CD4-positive, alpha-beta T cell (primary cell): ENCODE measurements around the gene BRME1. TPM values are rescaled to one million over a fixed set of nuclear protein-coding genes. Genes with fewer than 3 reads are reported as not detected.

Source experiments
- ATAC-seq: fragments of 200-7000 bp; cut with Tn5 transposase; one replicate; pipeline ENCODE4 v1.10.0; 2022; ENCODE audit warnings: mild to moderate bottlenecking; ENCODE audit not compliant: poor library complexity
- CTCF ChIA-PET: fragments of 350-600 bp; sonication (Branson Sonifier 250); formaldehyde crosslinking; loops from one replicate; lab custom pipeline; 2021; ENCODE audit warnings: antibody characterized with exemption, inconsistent platforms; lab: Charles Lee
- POLR2A ChIA-PET: fragments of 350-600 bp; sonication (Branson Sonifier 250); formaldehyde crosslinking; loops from one replicate; lab custom pipeline; 2021; ENCODE audit warnings: antibody characterized with exemption, inconsistent platforms; lab: Charles Lee
- DNase-seq, 14 experiments: peaks; one replicate each; pipeline ENCODE4 v3.0.0-alpha.2; 2013 to 2020; ENCODE audit warnings: mixed read lengths in 2 of 14
- H3K27ac ChIP-seq, 2 donors: one replicate each; pipeline versions ENCODE4 v1.5.1 to v1.7.0; 2013; ENCODE audit warnings: low read length in 2 of 2, low read depth in 1 of 2, mild to moderate bottlenecking in 1 of 2
- H3K27me3 ChIP-seq, 2 experiments: 1 replicate in 1 of 2; 2 replicates in 1 of 2; pipeline versions ENCODE4 v1.6.1 to v1.7.0; 2013; ENCODE audit warnings: low read length in 2 of 2, control low read depth in 1 of 2, mild to moderate bottlenecking in 1 of 2, moderate library complexity in 1 of 2; ENCODE audit not compliant: insufficient read depth in 2 of 2, control insufficient read depth in 1 of 2
- H3K36me3 ChIP-seq: one replicate; pipeline ENCODE4 v1.6.1; 2013; ENCODE audit warnings: low read length, control low read depth; ENCODE audit not compliant: insufficient read depth
- H3K4me1 ChIP-seq: one replicate; pipeline ENCODE4 v1.6.1; 2013; ENCODE audit warnings: low read length, control low read depth; ENCODE audit not compliant: insufficient read depth
- H3K4me3 ChIP-seq: one replicate; pipeline ENCODE4 v1.5.1; 2013; ENCODE audit warnings: mild to moderate bottlenecking, low read length, moderate library complexity
- H3K9me3 ChIP-seq, 2 experiments: 1 replicate in 1 of 2; 2 replicates in 1 of 2; pipeline versions ENCODE4 v1.6.1 to v1.7.0; 2013; ENCODE audit warnings: low read length in 2 of 2, mild to moderate bottlenecking in 2 of 2, control low read depth in 1 of 2, moderate library complexity in 1 of 2; ENCODE audit not compliant: control insufficient read depth in 1 of 2, insufficient read depth in 1 of 2
- H3K27ac Mint-ChIP-seq: one replicate; pipeline ENCODE4 v1.8.0; 2020; ENCODE audit warnings: mixed read lengths
- H3K27me3 Mint-ChIP-seq: one replicate; pipeline ENCODE4 v1.8.0; 2021; ENCODE audit warnings: mixed read lengths
- H3K36me3 Mint-ChIP-seq: one replicate; pipeline ENCODE4 v1.8.0; 2021; ENCODE audit warnings: low read depth, mixed read lengths
- H3K4me1 Mint-ChIP-seq: one replicate; pipeline ENCODE4 v1.8.0; 2021; ENCODE audit warnings: low read depth, mixed read lengths
- H3K4me3 Mint-ChIP-seq: one replicate; pipeline ENCODE4 v1.8.0; 2020; ENCODE audit warnings: mild to moderate bottlenecking, mixed read lengths
- H3K9me3 Mint-ChIP-seq: one replicate; pipeline ENCODE4 v1.8.0; 2020; ENCODE audit warnings: mixed read lengths
- CTCF ChIP-seq: fragments of 200-600 bp; IDR thresholded peaks from one replicate; pipeline ENCODE4 v1.8.0; 2022; ENCODE audit warnings: antibody characterized with exemption, mild to moderate bottlenecking
- intact Hi-C, 2 experiments: fragments of 100-400 bp; cut with DNase I in 1 of 2; cut with micrococcal nuclease in 1 of 2; formaldehyde crosslinking; loops; one replicate each; pipeline versions ENCODE4 v1.15.1 to v1.9.0; 2023 to 2025; cut with DNase I, micrococcal nuclease
- total RNA-seq, 174 experiments: library from RNA in 2 of 174; stranded (reverse) in 2 of 174; gene quantifications; one replicate each; pipeline ENCODE4 v1.2.3 and lab custom pipeline; 2021 to 2026

Gene BRME1
- total RNA-seq, 2 experiments from 2014 or later, result 1.1 to 1.3 TPM

GRCh38 chr19:13850910-13851733 is 54.8 kb downstream of the BRME1 start:
- ATAC-seq (no peak), DNase-seq (peak in 11 of 14 experiments; percentile 57 to 88 (median 67))
- peaks cover 5% of the 10 kb centered on the region for H3K36me3 Mint-ChIP-seq
- H3K27me3 ChIP-seq, result no peaks in the 10 kb centered on the region
- no peaks in the 10 kb centered on the region for H3K27me3 Mint-ChIP-seq
- CTCF ChIA-PET, result interaction anchor here (5.4 kb wide), 1 partner anchor 11 kb away, joined by 46 read pairs; no protein-coding TSS in a partner anchor
- H3K36me3 ChIP-seq, result no peaks in the 10 kb centered on the region
- peaks cover 50% of the 10 kb centered on the region for H3K4me1 ChIP-seq
- intact Hi-C loops, result loop anchor here in 1 of 2 experiments (1.0 kb wide), 1 partner anchor 10 kb away; no protein-coding TSS in a partner anchor
- H3K4me3 ChIP-seq, result peak overlapping the region; percentile 34
- POLR2A ChIA-PET, result interaction anchor here (1.0 kb wide), 1 partner anchor 76 kb away, joined by 3 read pairs; the partner anchor contains the start of gene C19orf53
- H3K9me3 Mint-ChIP-seq, result no peaks in the 10 kb centered on the region
- H3K4me3 Mint-ChIP-seq, result peak overlapping the region; percentile 84
- H3K27ac Mint-ChIP-seq, result peak overlapping the region; percentile 99
- TF ChIP-seq CTCF, result no peak
- no peaks in the 10 kb centered on the region for H3K9me3 ChIP-seq
- peak overlapping the region; percentile 46 to 81 for H3K27ac ChIP-seq
- H3K4me1 Mint-ChIP-seq, result peaks cover 34% of the 10 kb centered on the region

GRCh38 chr19:13849991-13850909 is 55.7 kb downstream of the BRME1 start:
- Mint-ChIP-seq H3K27me3 (no peaks in the 10 kb centered on the region), H3K9me3 (no peaks in the 10 kb centered on the region), H3K4me3 (peak overlapping the region; percentile 84), H3K27ac (peak overlapping the region; percentile 99), H3K4me1 (peaks cover 42% of the 10 kb centered on the region), H3K36me3 (peaks cover 5% of the 10 kb centered on the region)
- CTCF ChIA-PET, result interaction anchor here (5.4 kb wide), 1 partner anchor 12 kb away, joined by 46 read pairs; no protein-coding TSS in a partner anchor
- POLR2A ChIA-PET, result interaction anchor here (1.0 to 2.1 kb wide), 3 partner anchors 13 to 76 kb away, joined by 3 to 6 read pairs (median 5); partner anchors contain the start of genes C19orf53 and ZSWIM4
- DNase-seq (peak in 12 of 14 experiments; percentile 45 to 88 (median 66)), ATAC-seq (no peak)
- H3K27ac ChIP-seq, result peak overlapping the region; percentile 46 to 81
- no peaks in the 10 kb centered on the region for H3K36me3 ChIP-seq
- no peaks in the 10 kb centered on the region for H3K27me3 ChIP-seq
- TF ChIP-seq CTCF, result no peak
- H3K9me3 ChIP-seq, result no peaks in the 10 kb centered on the region
- intact Hi-C loops, result loop anchor here (1.0 to 10.0 kb wide), 3 partner anchors 11 to 695 kb away; partner anchors contain the start of genes IER2 (in 1 of the 2) and STX10 (in 1 of the 2)
- peaks cover 58% of the 10 kb centered on the region for H3K4me1 ChIP-seq
- H3K4me3 ChIP-seq, result peak overlapping the region; percentile 34
